A204.1 (cell line): ENCODE measurements around the gene PRDM16.

Experiments used
- FAIRE-seq: peaks from 2 replicates; lab custom pipeline; 2012; peaks lifted over from hg19 to GRCh38; lab: Jason Lieb, UNC

PRDM16 gene

DNA sequence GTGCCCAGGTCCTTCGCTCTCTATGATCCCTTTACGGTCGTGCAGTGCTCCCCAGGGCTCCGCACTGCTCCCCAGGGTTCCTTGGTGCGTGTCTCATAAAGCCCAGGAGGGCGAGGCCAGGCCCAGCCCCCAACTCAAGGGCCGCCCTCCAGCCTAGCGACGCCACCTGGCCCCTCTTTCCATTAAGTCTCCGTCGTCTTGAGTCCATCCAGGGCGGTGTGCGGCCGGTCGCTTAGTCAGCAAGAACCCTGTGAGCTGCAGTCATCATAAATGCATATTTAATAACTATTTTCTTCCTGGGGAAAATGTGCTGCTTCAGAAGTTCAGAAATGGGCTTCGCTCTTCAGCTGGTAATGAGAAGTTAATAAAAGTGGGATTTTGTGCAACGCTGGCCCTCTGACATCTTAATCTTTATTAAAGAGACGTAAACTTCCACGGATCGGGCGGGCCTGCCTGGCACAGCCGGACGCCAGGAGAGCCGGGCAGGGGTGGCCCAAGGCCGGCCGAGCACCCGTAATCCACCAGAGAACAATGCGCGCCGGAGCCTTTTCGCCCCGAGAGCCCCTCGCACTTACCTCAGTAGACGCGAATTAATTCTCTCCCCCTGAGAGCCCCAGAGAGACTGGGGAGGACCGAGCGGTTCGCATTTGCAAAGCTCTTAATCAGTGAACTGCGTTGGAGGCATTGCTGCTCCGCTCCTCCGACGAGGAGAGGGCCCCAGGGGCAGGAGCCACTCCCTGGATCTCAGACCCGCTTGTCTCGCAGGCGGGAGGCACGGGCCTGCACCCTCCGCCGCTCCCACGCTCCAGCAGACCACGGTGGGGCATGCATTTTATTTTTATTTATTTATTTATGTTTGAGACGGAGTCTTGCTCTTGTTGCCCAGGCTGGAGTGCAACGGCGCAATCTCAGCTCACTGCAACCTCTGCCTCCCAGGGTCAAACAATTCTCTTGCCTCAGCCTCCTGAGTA lies 197.1 kb downstream of the PRDM16 start:
- no peak for FAIRE-seq

DNA sequence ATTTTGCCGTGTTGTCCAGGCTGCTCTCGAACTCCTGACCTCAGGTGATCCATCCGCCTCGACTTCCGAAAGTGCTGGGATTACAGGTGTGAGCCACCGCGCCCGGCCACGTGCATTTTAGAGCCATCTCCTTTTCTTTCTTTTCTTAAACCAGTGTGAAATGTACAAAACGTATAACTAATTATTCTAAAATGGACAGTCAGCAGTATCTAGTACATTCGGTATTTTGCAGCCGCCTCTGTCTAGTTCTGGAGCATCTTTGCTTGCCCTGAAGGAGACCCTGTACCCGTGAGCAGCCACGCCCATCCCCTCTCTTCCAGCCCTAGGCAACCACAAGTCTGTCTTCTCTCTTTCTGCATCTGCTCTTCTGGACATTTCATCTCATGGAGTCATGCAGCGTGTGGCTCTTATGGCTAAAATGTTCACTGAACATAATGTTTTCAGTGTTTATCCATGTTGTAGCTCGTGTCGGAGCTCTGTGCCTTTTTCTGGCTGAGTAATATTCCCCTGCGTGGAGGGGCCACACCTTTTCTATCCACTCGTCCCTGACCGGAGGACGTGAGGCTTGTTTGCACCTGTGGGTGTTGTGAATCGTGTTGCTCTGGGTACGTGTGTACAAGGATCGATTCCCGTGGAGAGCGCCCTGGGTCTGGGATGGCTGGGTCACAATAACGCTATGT lies 198.0 kb downstream of the PRDM16 start:
- no peak for FAIRE-seq

DNA sequence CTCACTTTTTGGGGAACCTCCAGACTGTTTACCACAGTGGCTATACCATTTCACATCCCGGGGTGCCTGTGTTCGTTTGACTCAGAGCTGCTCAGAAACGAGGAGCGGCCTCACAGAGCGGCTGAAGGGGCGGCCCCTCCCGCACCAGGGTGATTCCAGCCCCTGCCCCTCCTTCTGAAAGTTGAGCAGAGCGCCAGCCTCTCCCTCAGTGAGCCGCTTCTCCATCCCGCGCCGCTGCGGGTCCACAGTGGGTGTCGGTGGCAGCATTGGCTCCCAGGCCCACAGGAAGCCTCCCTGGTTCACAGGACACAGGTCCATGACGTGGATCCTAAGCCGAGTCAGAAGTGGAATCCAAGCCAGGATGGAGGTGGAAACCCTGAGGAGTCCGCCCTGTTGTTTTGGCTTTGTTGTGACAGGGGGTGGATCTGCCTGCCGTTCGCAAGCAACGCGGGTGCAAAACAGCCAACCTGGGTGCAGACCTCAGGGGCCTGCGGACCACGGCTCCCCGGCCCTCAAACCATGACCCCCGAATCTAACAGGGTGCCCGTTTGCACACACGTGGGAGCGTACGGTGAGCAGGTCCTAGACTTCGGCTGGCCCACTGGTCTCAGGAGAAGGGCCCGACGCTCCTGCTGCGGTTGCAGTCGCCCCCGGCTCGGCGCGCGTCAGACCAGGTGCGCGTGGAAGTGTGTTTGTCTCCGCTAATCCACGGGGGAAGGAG lies 198.7 kb downstream of the PRDM16 start:
- no peak for FAIRE-seq

DNA sequence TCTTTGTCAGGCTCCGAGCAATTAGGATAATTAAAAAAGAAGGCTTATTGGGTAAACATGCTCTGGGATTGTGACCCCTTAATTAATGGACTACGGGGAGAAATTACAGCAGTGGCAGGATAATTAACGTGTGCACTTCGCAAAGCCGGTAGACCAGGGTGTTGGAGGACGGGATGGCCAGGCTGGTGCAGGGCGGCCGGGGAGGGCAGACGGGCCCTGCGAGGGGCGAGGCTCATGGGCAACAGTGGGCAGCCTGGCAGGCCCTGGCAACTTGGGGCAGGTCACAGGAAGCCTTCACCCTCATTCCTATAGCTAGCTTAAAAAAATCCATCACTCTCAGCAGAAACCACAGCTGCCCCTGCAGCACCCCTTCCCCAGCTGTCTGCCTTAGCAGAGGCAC lies 199.3 kb downstream of the PRDM16 start:
- no peak for FAIRE-seq

- no peak for FAIRE-seq
Measured at GRCh38 chr1:3270403-3271245, 201.6 kb downstream of the PRDM16 start.

GRCh38 chr1:3271866-3272265 lies 202.9 kb downstream of the PRDM16 start:
- FAIRE-seq: no peak

- no peak for FAIRE-seq
Measured at GRCh38 chr1:3272321-3273045, 203.5 kb downstream of the PRDM16 start.

- no peak for FAIRE-seq
Measured at GRCh38 chr1:3273447-3273846, 204.4 kb downstream of the PRDM16 start.

- FAIRE-seq: no peak
Measured at GRCh38 chr1:3274972-3275371, 206.0 kb downstream of the PRDM16 start.

- FAIRE-seq: no peak
Measured at GRCh38 chr1:3275471-3276340, 206.7 kb downstream of the PRDM16 start.

DNA sequence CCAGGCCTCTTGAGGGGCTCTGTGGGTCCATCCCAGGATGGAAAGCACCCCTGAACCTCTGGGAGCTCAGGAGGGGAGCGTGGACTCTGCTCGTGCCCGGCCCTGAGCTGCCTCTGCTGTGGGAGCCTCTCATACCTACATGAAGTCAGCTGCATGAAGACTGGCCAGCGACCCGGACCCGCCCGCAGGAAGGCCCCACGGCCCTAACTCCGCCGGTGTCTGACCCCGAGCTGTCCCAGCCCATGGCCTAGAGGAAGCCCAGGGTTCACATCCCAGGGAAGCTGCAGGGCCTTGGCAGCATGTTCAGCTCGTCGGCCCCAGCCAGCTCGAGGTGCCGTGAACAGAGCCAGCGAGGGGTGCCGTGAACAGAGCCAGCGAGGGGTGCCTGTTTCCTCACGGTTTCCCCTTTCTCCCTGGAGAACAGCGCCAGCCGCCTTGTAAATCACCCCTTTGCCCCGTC lies 207.4 kb downstream of the PRDM16 start:
- no peak for FAIRE-seq

DNA sequence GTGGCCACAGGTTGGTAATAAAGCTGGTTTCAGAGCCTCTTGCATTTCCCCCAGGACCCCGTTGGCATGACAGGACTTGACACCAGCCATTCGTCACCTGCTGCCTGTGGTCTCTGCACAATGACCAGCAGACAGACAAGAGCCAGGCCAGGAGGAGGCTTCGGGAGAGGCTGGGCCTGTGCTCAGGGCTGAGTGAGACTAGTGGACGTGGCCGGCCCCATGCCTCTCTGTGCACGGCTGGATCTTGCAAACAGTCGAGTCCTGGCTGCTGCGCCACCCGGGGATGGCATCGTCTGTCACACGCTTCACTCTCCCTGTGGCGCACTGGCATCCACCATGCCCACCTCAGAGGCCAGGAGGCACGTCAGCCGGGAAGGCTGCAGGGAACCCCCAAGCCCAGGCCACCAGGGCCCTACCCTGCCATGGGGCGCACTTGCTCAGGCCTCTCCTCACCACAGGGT lies 208.0 kb downstream of the PRDM16 start:
- no peak for FAIRE-seq

GRCh38 chr1:3277623-3278022 lies 208.6 kb downstream of the PRDM16 start:
- FAIRE-seq: no peak

- FAIRE-seq: no peak
Measured at GRCh38 chr1:3278416-3279181, 209.6 kb downstream of the PRDM16 start.

DNA sequence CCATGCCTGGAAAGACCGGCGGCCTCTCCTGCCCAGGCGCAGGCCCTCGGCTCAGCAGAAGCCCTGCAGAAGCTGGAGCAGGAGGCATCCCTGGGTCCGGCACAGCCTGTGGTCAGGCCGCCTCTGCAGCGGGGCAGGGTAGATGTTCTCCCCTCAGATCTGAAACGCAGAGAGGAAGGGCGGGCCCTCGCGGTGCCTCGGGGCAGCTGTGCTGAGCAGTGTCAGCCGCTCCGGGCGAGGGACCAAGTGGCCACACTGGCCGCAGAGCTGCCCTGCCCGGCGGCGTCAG lies 210.1 kb downstream of the PRDM16 start:
- no peak for FAIRE-seq

DNA sequence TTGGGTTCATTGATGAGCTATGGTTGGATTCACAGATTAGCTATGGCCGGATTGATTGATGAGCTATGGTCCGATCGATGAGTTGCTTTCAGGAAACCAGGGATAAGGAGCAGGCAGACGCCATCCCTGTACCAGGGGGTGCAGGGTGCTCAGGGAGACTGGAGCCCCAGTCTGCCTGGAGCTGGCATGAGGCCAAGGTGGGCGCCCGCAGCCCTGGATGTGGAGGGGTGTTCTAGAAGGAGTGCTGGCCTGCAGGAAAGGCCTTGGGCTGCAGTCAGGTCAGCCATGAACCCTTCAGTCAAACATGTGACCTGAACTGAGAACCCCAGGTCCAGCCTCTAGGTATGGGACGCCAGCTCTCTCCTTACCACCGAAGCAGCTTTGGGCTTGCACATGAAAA lies 212.7 kb downstream of the PRDM16 start:
- FAIRE-seq: no peak

DNA sequence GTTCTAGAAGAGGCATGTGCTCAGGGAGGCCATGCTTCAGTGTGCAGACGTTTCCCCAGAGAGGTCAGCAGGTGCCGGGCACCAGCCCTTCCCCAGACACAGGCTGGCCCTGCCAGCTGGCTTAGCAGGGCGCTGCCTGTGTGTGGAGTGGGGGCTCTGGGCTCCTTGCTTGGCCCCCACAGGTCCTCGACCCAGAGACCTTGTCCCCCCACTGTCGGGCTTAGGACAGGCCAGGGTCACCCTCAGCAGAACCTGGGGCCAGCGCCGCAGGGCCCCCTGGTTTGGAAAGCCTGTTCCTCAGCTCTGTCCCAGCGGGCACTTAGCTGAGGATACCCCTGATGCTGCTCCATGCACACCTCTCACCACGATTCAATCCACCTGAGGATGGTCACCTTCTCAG lies 213.2 kb downstream of the PRDM16 start:
- FAIRE-seq: no peak

DNA sequence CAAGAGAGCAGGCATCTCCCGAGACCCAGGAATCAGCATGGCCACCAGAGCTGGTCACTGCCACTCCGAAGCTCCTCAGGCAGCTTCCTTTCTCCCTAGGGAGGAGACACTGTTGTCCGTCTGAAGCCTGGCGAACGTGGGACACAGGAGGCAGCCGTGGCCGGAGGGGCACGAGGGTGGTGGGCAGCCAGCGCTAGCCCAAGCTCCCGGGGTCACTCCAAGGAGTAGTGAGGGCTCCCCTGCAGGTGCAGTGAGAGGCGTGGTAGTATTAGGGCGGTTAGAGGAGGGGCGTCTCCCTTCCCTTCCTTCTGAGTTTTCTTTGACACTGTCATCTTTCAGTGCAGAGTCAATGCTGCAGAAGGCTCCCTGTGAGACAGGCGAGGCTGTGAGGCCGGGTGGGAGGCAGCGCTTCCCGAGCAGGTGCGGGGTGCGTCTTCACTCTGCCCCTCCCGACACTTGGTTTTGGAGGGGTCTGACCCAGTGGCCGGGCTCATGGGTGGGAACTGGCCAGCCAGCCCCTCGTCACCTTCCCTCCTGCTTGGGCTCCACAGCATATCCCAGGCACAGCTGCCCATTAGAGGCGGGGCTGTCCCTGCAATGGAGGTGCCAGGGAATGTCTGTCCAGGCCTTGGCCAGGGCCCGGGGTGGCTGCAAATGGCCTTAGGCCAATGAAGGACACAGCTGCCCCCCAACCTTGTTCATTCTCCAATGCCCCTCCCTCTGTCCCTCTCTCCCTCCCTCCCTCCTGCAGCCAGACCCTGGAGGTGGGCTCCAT lies 213.8 kb downstream of the PRDM16 start:
- no peak for FAIRE-seq

DNA sequence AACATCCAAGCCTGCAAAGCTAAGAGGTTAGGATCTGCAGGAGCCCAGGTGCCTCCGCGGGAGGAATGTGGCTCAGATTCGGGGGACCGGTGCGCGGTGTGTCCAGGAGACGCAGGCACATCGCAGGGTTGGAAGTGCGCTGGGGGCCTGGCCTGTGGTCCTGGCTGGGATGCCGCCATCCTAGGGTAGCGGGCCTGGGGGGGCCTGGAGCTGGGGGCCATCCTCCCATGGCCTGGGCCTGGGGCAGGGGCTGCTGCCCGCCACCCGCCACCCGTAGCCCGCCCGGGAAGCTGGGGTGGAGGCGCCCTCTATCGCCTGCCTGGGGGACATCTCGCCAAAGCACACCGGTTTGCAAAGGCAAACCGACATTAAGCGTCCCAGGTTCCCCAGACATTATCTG lies 214.8 kb downstream of the PRDM16 start:
- no peak for FAIRE-seq
